Esophagus (tissue), 2 donors: ENCODE results near the gene SMG7. TPM values are rescaled to one million over a fixed set of nuclear protein-coding genes. Genes with fewer than 3 reads are reported as not detected.

Experiments used
- H3K27ac ChIP-seq, 2 donors: one replicate each; pipeline ENCODE4 v1.5.1; 2013; ENCODE audit warnings: low read depth in 2 of 2, mild to moderate bottlenecking in 2 of 2, inconsistent platforms in 1 of 2, low read length in 1 of 2, moderate library complexity in 1 of 2
- H3K27me3 ChIP-seq, 2 donors: one replicate each; pipeline ENCODE4 v1.6.1; 2013; ENCODE audit warnings: low read length in 2 of 2, control low read depth in 1 of 2, mild to moderate bottlenecking in 1 of 2; ENCODE audit not compliant: insufficient read depth in 2 of 2, control insufficient read depth in 1 of 2
- H3K36me3 ChIP-seq, 2 donors: one replicate each; pipeline ENCODE4 v1.6.1; 2013; ENCODE audit warnings: low read length in 1 of 2; ENCODE audit not compliant: control insufficient read depth in 2 of 2, insufficient read depth in 2 of 2
- H3K4me1 ChIP-seq, 2 donors: one replicate each; pipeline ENCODE4 v1.6.1; 2013; ENCODE audit warnings: low read length in 1 of 2; ENCODE audit not compliant: control insufficient read depth in 2 of 2, insufficient read depth in 2 of 2
- H3K4me3 ChIP-seq, 2 donors: one replicate each; pipeline ENCODE4 v1.5.1; 2013; ENCODE audit warnings: low read length in 2 of 2, mild to moderate bottlenecking in 2 of 2, low read depth in 1 of 2, moderate library complexity in 1 of 2
- H3K9me3 ChIP-seq, 2 donors: one replicate each; pipeline ENCODE4 v1.6.1; 2013; ENCODE audit warnings: mild to moderate bottlenecking in 2 of 2, low read depth in 1 of 2, low read length in 1 of 2, moderate library complexity in 1 of 2; ENCODE audit not compliant: control insufficient read depth in 2 of 2, insufficient read depth in 1 of 2
- WGBS, 2 donors: extraction: QIAGEN DNeasy Blood & Tissue Kit; methylation state at CpG; one replicate each; pipeline ENCODE4 v1.1.7; 2013; 5-methylcytosine and 5-hydroxymethylcytosine counted together
- polyA plus RNA-seq, 2 donors: library from polyadenylated mRNA; stranded (reverse); fragments of 200-250 nt; gene quantifications; one replicate each; pipeline ENCODE4 v1.2.3, GENCODE V29; 2013
- donor health status: healthy with polysubstance abuse.
- donor health status: Bipolar disorder and iron deficiency.

SMG7 gene
- polyA plus RNA-seq, 2 donors: 13.2 to 14.3 TPM

DNA sequence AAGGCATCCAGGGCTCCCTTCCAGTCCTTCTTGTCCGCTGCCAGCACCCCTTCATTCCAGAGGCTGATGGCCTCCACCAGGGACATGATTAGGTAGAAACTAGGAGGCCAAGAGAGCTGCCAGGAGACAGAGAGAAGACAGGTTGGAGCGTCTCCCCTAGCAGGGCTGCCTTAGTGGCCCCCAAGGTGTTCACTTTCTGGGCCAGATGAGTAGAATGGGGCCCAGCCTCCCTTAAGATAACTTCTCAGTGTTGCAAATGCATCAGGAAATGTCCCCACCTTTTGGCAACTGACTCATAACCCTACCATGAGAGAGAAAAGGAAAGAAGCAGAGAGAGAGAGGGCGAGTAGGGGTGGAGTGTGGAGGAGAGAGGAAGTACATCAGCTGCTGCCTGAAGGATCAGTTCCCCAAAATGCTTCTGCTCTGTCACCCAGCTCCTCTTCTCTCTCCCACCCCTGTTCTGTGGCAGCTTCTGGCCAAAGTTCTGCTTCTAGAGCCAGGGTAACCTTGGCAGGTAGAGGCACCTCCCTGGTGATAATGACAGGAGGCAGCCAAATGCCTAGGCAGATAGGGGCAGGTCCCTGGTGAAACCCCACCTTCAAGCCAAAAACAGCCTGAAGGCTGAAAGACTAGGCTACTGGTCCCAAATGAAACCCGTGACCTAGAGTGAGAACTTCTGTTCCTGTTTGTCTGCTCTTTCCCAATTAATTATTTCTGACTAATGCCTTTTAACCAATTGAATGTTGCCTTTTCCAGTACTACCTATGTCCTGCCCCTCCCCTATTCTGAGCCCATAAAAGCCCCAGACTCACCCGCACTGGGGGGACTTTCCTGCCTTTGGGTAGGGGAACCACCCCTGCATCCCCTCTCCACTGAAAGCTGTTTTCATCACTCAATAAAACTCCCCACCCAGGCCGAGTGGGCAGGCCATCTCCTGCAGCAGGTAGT, 118.2 kb downstream of the SMG7 start, which contains the start of gene NCF2:
NCF2 (minus strand) TSS at position 216 of the 948 bp plus-strand sequence; CDS start at position 86, 130 bp downstream.
- no peaks in the 10 kb centered on the region for H3K36me3 ChIP-seq
- H3K4me1 ChIP-seq: peaks cover 3 to 11% of the 10 kb centered on the region in 2 donors
- H3K27ac ChIP-seq: peak within 1 kb of the TSS; percentile 80 to 92
- WGBS, 2 donors: 58 to 66% methylated on average over 6 of the region's 6 CpGs
- no peak within 1 kb of the TSS for H3K4me3 ChIP-seq
- H3K9me3 ChIP-seq: no peaks in the 10 kb centered on the region
- H3K27me3 ChIP-seq: no peaks in the 10 kb centered on the region

DNA sequence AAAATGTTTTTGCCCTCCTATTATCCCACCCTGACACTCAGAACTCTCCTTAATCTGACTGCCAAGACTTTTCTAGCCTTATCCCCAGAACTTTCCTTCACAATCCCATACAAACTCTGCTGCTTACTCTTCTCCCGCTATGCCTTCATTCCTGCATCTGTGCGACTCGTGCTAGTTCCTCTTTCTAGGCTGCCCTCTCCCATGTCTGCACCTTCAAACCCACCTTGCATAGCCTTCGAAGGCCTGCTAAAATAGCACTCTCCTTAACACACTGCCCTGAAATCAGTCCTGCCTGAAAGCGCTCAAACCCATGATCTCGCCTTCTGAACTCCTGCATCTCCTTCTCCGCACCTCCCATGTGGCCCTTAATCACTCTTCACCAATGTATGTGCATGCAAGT, 120.4 kb downstream of the SMG7 start:
- no peaks in the 10 kb centered on the region for H3K36me3 ChIP-seq
- H3K27ac ChIP-seq: no peak overlapping the region
- peaks cover 3 to 11% of the 10 kb centered on the region in 2 donors for H3K4me1 ChIP-seq
- H3K27me3 ChIP-seq: no peaks in the 10 kb centered on the region
- 92 to 97% methylated on average over 7 of the region's 7 CpGs for WGBS, 2 donors
- H3K9me3 ChIP-seq: no peaks in the 10 kb centered on the region
- H3K4me3 ChIP-seq: no peak overlapping the region

DNA sequence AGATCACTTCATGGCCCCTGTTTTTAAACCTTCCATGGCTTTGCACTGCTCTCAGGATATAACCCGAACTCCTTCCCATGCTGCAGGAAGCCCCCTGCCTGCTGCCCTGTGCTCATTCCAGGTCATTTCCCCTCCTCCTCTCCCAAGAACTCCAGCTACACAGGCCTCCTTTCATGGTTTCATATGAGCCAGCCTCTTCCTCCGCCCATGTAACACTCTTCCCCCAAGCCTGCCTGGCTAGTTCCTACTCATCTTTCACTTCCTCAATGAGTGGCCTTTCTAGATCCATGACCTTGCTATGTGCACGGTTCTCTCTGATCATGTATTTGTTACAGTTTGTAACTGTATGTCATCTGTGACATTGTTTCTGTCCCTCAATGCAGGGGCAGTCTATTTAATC, 121.1 kb downstream of the SMG7 start:
- H3K4me3 ChIP-seq: no peak overlapping the region
- H3K27me3 ChIP-seq: no peaks in the 10 kb centered on the region
- peaks cover 3 to 11% of the 10 kb centered on the region in 2 donors for H3K4me1 ChIP-seq
- H3K36me3 ChIP-seq: no peaks in the 10 kb centered on the region
- 65 to 69% methylated on average over 3 of the region's 3 CpGs for WGBS, 2 donors
- no peaks in the 10 kb centered on the region for H3K9me3 ChIP-seq
- H3K27ac ChIP-seq: no peak overlapping the region

DNA sequence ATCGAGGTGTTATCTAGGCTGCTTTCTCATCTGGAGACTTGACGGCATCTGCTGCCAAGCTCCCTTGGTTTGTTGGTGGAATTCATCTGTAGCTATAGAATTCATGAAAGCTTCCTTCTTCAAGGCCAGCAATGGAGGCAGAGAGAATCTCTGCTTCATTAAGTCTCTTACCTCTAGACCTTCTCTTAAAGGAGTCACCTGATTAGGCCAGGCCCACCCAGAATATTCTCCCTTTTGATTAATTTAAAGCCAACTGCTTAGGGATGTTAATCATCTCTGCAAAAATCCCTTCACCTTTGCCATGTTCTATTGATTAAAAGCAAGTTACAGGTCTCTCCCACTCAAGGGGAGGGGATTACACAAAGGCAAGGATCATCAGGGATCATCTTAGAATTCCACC, 123.2 kb downstream of the SMG7 start:
- peaks cover 0 to 4% of the 10 kb centered on the region in 2 donors for H3K4me1 ChIP-seq
- 96 to 99% methylated on average over 2 of the region's 2 CpGs for WGBS, 2 donors
- no peaks in the 10 kb centered on the region for H3K36me3 ChIP-seq
- H3K9me3 ChIP-seq: no peaks in the 10 kb centered on the region
- H3K27ac ChIP-seq: no peak overlapping the region
- no peaks in the 10 kb centered on the region for H3K27me3 ChIP-seq
- H3K4me3 ChIP-seq: no peak overlapping the region

DNA sequence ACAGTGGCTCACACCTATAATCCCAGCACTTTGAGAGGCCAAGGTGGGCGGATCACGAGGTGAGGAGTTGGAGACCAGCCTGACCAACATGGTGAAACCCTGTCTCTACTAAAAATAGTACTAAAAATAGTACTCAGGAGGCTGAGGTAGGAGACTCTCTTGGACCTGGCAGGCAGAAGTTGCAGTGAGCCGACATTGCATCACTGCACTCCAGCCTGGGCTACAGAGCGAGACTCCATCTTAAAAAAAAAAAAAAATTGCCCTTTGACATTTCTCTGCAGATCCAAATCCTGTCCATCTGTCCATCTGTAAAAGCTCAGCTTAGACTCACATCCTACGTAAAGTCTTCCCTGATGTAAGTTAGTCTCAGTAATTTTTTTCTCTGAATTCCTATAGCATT, 124.2 kb downstream of the SMG7 start:
- H3K9me3 ChIP-seq: no peaks in the 10 kb centered on the region
- peaks cover 0 to 6% of the 10 kb centered on the region in 2 donors for H3K4me1 ChIP-seq
- no peaks in the 10 kb centered on the region for H3K27me3 ChIP-seq
- no peak overlapping the region for H3K4me3 ChIP-seq
- no peaks in the 10 kb centered on the region for H3K36me3 ChIP-seq
- 87 to 91% methylated on average over 5 of the region's 5 CpGs for WGBS, 2 donors
- no peak overlapping the region for H3K27ac ChIP-seq

DNA sequence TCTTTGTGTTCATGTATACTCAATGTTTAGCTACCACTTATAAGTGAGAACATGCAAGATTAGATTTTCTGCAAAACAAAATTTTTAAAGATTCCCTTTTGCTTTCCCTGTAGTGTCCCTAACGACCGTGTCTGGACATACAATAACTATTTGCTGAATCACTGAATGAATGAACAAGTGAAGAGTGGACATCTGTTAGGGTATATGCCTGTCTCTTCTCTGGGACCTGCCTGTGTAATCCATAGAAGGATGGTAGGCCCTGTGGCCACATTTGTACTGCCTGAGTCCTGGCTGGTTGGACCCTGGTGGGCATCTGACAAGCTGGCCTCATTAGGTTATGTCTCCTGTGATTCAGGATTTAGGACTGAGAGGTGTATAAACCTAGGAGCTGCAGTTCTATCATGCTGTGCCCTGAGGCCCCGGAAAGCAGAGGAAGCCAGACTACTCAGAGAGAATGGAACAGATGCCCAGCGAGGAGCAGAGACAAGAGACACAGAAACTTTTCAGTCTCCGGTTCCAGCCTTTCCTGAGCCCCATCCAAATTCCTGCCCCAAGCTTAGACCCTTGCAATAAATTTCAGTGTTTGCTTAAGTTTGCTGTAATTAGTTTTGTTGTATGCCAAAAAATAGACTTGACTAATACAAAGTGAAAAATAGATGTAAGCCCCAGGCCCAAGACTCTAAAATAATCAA, 125.5 kb downstream of the SMG7 start:
- Histone ChIP-seq H3K27me3 (no peaks in the 10 kb centered on the region), H3K36me3 (no peaks in the 10 kb centered on the region), H3K9me3 (no peaks in the 10 kb centered on the region), H3K4me1 (peaks cover 0 to 4% of the 10 kb centered on the region in 2 donors), H3K4me3 (no peak overlapping the region), H3K27ac (no peak overlapping the region)
- WGBS, 2 donors: 64 to 70% methylated on average over 5 of the region's 5 CpGs

DNA sequence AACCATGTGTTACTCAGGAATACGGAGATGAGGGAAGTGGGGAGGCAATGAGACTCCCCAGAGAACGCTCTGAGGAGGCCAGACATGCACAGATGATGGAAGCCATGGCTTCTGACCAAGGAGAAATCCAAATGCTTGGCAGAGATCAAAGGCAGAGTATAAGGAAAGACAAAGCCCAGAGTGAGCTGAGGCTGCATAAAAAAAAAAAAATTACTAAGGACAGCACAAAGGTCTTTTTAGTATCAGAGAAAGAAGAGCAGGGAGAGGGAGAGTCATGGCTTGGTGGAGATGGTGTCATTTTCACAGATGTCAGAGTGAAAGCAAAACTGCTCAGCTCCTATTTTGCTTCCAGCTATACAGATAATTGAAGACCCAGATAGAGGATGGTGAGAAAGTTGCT, 126.1 kb downstream of the SMG7 start:
- no peaks in the 10 kb centered on the region for H3K36me3 ChIP-seq
- WGBS, 2 donors: 43 to 50% methylated on average over 2 of the region's 2 CpGs
- H3K4me3 ChIP-seq: no peak overlapping the region
- H3K27ac ChIP-seq: no peak overlapping the region
- peaks cover 0 to 2% of the 10 kb centered on the region in 2 donors for H3K4me1 ChIP-seq
- no peaks in the 10 kb centered on the region for H3K27me3 ChIP-seq
- no peaks in the 10 kb centered on the region for H3K9me3 ChIP-seq

DNA sequence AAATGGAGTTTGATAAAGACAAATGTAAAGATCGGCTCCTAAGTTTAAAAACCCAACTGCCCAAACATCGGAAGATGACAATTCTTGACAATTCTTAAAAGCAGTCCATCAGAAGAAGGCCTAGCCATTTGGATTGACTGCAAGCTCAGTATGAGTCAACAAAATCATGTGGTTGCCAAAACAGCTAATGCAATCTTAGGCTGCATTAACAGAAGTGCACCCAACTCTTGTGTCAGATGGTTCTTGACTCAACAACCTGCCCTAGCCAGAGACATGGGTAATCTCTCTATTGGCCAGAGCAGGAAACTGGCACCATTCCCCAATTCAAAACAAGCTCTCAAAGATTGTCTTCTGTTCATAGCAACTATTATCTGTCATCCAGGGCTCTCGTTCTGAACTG, 127.8 kb downstream of the SMG7 start:
- 68 to 82% methylated on average over 3 of the region's 3 CpGs for WGBS, 2 donors
- Histone ChIP-seq H3K4me3 (no peak overlapping the region), H3K4me1 (peaks cover 0 to 2% of the 10 kb centered on the region in 2 donors), H3K9me3 (no peaks in the 10 kb centered on the region), H3K27me3 (no peaks in the 10 kb centered on the region), H3K36me3 (no peaks in the 10 kb centered on the region), H3K27ac (no peak overlapping the region)

DNA sequence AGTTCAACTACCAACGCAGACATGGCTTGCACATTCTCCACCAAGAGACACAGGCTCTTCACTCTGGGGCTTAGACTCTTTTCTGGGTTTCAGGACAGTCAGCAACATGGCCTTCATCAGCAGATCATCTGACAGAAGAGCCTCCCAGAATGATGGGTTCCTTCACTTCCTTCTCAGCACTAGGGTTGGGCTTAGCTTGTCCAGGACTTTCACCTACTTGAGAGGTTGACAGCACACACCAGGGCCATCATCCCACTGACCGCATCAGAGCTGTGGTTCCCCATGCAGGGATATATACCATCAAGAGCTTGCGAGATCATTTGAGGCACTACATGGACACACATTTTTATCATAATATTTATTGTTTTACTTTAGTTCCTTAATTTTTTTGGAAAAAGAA, 128.3 kb downstream of the SMG7 start:
- H3K4me1 ChIP-seq: peaks cover 0 to 2% of the 10 kb centered on the region in 2 donors
- no peak overlapping the region for H3K4me3 ChIP-seq
- H3K27me3 ChIP-seq: no peaks in the 10 kb centered on the region
- no peaks in the 10 kb centered on the region for H3K36me3 ChIP-seq
- H3K27ac ChIP-seq: peak overlapping the region in 1 of 2 donors; percentile 46
- WGBS, 2 donors: 83 to 88% methylated on average over 3 of the region's 3 CpGs
- H3K9me3 ChIP-seq: no peaks in the 10 kb centered on the region
